Measurements from ENCODE around the gene FAM50A. TPM values are rescaled to one million over a fixed set of nuclear protein-coding genes. Genes with fewer than 3 reads are reported as not detected.

FAM50A gene
- total and polyA plus RNA-seq, 3 experiments from 2014 or later: 59.6 to 81.3 (median 79.5) TPM

- Histone ChIP-seq H3K4me3 (ENCODE audit: low read length) (no peak overlapping the region), H3K9me3 (ENCODE audit: low read length) (no peaks in the 10 kb centered on the region), H3K36me3 (ENCODE audit: insufficient read depth, low read length) (no peaks in the 10 kb centered on the region), H3K27ac (ENCODE audit: low read depth, low read length) (no peak overlapping the region), H3K4me1 (ENCODE audit: insufficient read depth, low read length) (no peaks in the 10 kb centered on the region), H3K27me3 (ENCODE audit: insufficient read depth, low read length, poor library complexity, severe bottlenecking) (no peaks in the 10 kb centered on the region)
- peak overlapping the region in 3 of 8 donors; percentile 0 to 83 (median 60) for H3K27ac Mint-ChIP-seq
- peaks cover 3 to 5% (median 4%) of the 10 kb centered on the region in 3 donors for H3K4me1 Mint-ChIP-seq
- H3K4me3 Mint-ChIP-seq: no peak overlapping the region
- ChIA-PET POLR2A (no interaction called here), CTCF (no interaction called here)
- H3K36me3 Mint-ChIP-seq: peaks cover 0 to 29% (median 0%) of the 10 kb centered on the region in 3 donors
- H3K9me3 Mint-ChIP-seq: no peaks in the 10 kb centered on the region
- DNase-seq: no peak
- peaks cover 0 to 7% of the 10 kb centered on the region in 2 donors for H3K27me3 Mint-ChIP-seq
These were observed 8.9 kb downstream of the FAM50A start for GRCh38 chrX:154452823-154453222.

- POLR2A ChIA-PET: interaction anchor here (0.8 to 1.1 kb wide), 4 partner anchors 14 to 29 kb away, joined by 3 to 4 read pairs (median 3); partner anchors contain the start of genes FAM50A and UBL4A
- peaks cover 0 to 6% of the 10 kb centered on the region in 2 donors for H3K27me3 Mint-ChIP-seq
- peaks cover 0 to 25% (median 2%) of the 10 kb centered on the region in 3 donors for H3K36me3 Mint-ChIP-seq
- H3K9me3 ChIP-seq (ENCODE audit: low read length): no peaks in the 10 kb centered on the region
- peaks cover 11 to 30% (median 18%) of the 10 kb centered on the region in 3 donors for H3K4me1 Mint-ChIP-seq
- no peaks in the 10 kb centered on the region for H3K27me3 ChIP-seq (ENCODE audit: insufficient read depth, low read length, poor library complexity, severe bottlenecking)
- no peaks in the 10 kb centered on the region for H3K9me3 Mint-ChIP-seq
- H3K4me3 Mint-ChIP-seq: peak overlapping the region; percentile 88 to 95 (median 92)
- CTCF ChIA-PET: interaction anchor here (1.2 to 1.4 kb wide), 2 partner anchors 28 to 59 kb away, joined by 3 read pairs; partner anchors contain the start of gene RPL10
- H3K27ac Mint-ChIP-seq: peak overlapping the region; percentile 88 to 98 (median 94)
- H3K27ac ChIP-seq (ENCODE audit: low read depth, low read length): peak overlapping the region; percentile 24
- H3K36me3 ChIP-seq (ENCODE audit: insufficient read depth, low read length): no peaks in the 10 kb centered on the region
- peak; percentile 47 to 79 (median 73) for DNase-seq
- H3K4me3 ChIP-seq (ENCODE audit: low read length): peak overlapping the region; percentile 26
- peaks cover 5% of the 10 kb centered on the region for H3K4me1 ChIP-seq (ENCODE audit: insufficient read depth, low read length)
These were observed 13.7 kb downstream of the FAM50A start for GRCh38 chrX:154457491-154458115.

GRCh38 chrX:154458116-154458953, 14.4 kb downstream of the FAM50A start, which contains the start of gene PLXNA3:
TSS of gene PLXNA3 (plus strand) at chrX:154458281. CDS start at chrX:154460184, 1,903 bp downstream.
- peak; percentile 57 to 81 (median 73) for DNase-seq
- H3K4me1 ChIP-seq (ENCODE audit: insufficient read depth, low read length): peaks cover 5% of the 10 kb centered on the region
- peak within 1 kb of the TSS; percentile 55 for H3K4me3 ChIP-seq (ENCODE audit: low read length)
- peaks cover 0 to 5% of the 10 kb centered on the region in 2 donors for H3K27me3 Mint-ChIP-seq
- H3K27me3 ChIP-seq (ENCODE audit: insufficient read depth, low read length, poor library complexity, severe bottlenecking): no peaks in the 10 kb centered on the region
- H3K4me1 Mint-ChIP-seq: peaks cover 14 to 34% (median 18%) of the 10 kb centered on the region in 3 donors
- ChIA-PET CTCF (interaction anchor here (1.2 to 1.4 kb wide), 3 partner anchors 27 to 60 kb away, joined by 3 to 4 read pairs (median 3); partner anchors contain the start of gene RPL10), POLR2A (interaction anchor here (0.6 to 1.4 kb wide), 6 partner anchors 14 to 30 kb away, joined by 3 to 4 read pairs (median 3); partner anchors contain the start of gene FAM50A)
- H3K9me3 ChIP-seq (ENCODE audit: low read length): no peaks in the 10 kb centered on the region
- peaks cover 0 to 25% (median 2%) of the 10 kb centered on the region in 3 donors for H3K36me3 Mint-ChIP-seq
- H3K9me3 Mint-ChIP-seq: no peaks in the 10 kb centered on the region
- peak within 1 kb of the TSS; percentile 54 for H3K27ac ChIP-seq (ENCODE audit: low read depth, low read length)
- H3K4me3 Mint-ChIP-seq: peak within 1 kb of the TSS; percentile 88 to 95 (median 92)
- H3K36me3 ChIP-seq (ENCODE audit: insufficient read depth, low read length): no peaks in the 10 kb centered on the region
- H3K27ac Mint-ChIP-seq: peak within 1 kb of the TSS; percentile 88 to 98 (median 94)

- Mint-ChIP-seq H3K36me3 (peaks cover 0 to 24% (median 2%) of the 10 kb centered on the region in 3 donors), H3K4me3 (peak overlapping the region; percentile 77 to 92 (median 83)), H3K9me3 (no peaks in the 10 kb centered on the region), H3K27me3 (peaks cover 0 to 4% of the 10 kb centered on the region in 2 donors), H3K27ac (peak overlapping the region; percentile 26 to 94 (median 54)), H3K4me1 (peaks cover 14 to 34% (median 18%) of the 10 kb centered on the region in 3 donors)
- Histone ChIP-seq H3K36me3 (ENCODE audit: insufficient read depth, low read length) (no peaks in the 10 kb centered on the region), H3K27ac (ENCODE audit: low read depth, low read length) (peak overlapping the region; percentile 54), H3K4me3 (ENCODE audit: low read length) (peak overlapping the region; percentile 55), H3K27me3 (ENCODE audit: insufficient read depth, low read length, poor library complexity, severe bottlenecking) (no peaks in the 10 kb centered on the region), H3K9me3 (ENCODE audit: low read length) (no peaks in the 10 kb centered on the region), H3K4me1 (ENCODE audit: insufficient read depth, low read length) (peaks cover 5% of the 10 kb centered on the region)
- POLR2A ChIA-PET: interaction anchor here (0.6 to 1.4 kb wide), 7 partner anchors 9 to 31 kb away, joined by 3 to 4 read pairs (median 3); partner anchors contain the start of genes FAM50A and SLC10A3
- no peak for DNase-seq
- CTCF ChIA-PET: interaction anchor here (1.3 kb wide), 1 partner anchor 60 kb away, joined by 4 read pairs; no protein-coding TSS in a partner anchor
These were observed 15.2 kb downstream of the FAM50A start for GRCh38 chrX:154458954-154459778.

- Mint-ChIP-seq H3K4me3 (peak overlapping the region in 5 of 7 donors; percentile 41 to 85 (median 64)), H3K27me3 (peaks cover 0 to 1% of the 10 kb centered on the region in 2 donors), H3K36me3 (peaks cover 0 to 25% (median 2%) of the 10 kb centered on the region in 3 donors), H3K4me1 (peaks cover 14 to 34% (median 18%) of the 10 kb centered on the region in 3 donors), H3K9me3 (no peaks in the 10 kb centered on the region), H3K27ac (no peak overlapping the region)
- peaks cover 5% of the 10 kb centered on the region for H3K4me1 ChIP-seq (ENCODE audit: insufficient read depth, low read length)
- DNase-seq: no peak
- H3K27ac ChIP-seq (ENCODE audit: low read depth, low read length): no peak overlapping the region
- ChIA-PET CTCF (interaction anchor here (1.3 kb wide), 1 partner anchor 61 kb away, joined by 4 read pairs; no protein-coding TSS in a partner anchor), POLR2A (interaction anchor here (0.8 to 1.4 kb wide), 3 partner anchors 8 to 31 kb away, joined by 3 to 4 read pairs (median 3); partner anchors contain the start of genes FAM50A and SLC10A3)
- no peaks in the 10 kb centered on the region for H3K27me3 ChIP-seq (ENCODE audit: insufficient read depth, low read length, poor library complexity, severe bottlenecking)
- H3K4me3 ChIP-seq (ENCODE audit: low read length): no peak overlapping the region
- no peaks in the 10 kb centered on the region for H3K9me3 ChIP-seq (ENCODE audit: low read length)
- no peaks in the 10 kb centered on the region for H3K36me3 ChIP-seq (ENCODE audit: insufficient read depth, low read length)
These were observed 15.9 kb downstream of the FAM50A start for GRCh38 chrX:154459832-154460231.

GRCh38 chrX:154460326-154460725, 16.4 kb downstream of the FAM50A start:
- DNase-seq: no peak
- CTCF ChIA-PET: no interaction called here

GRCh38 chrX:154462396-154462795, 18.5 kb downstream of the FAM50A start:
- ChIA-PET POLR2A (no interaction called here), CTCF (no interaction called here)
- Mint-ChIP-seq H3K4me1 (peaks cover 11 to 31% (median 16%) of the 10 kb centered on the region in 3 donors), H3K9me3 (no peaks in the 10 kb centered on the region), H3K4me3 (no peak overlapping the region), H3K27ac (peak overlapping the region in 1 of 8 donors; percentile 54), H3K36me3 (peaks cover 0 to 40% (median 2%) of the 10 kb centered on the region in 3 donors), H3K27me3 (peaks cover 0 to 1% of the 10 kb centered on the region in 2 donors)
- Histone ChIP-seq H3K4me1 (ENCODE audit: insufficient read depth, low read length) (peaks cover 5% of the 10 kb centered on the region), H3K27me3 (ENCODE audit: insufficient read depth, low read length, poor library complexity, severe bottlenecking) (no peaks in the 10 kb centered on the region), H3K36me3 (ENCODE audit: insufficient read depth, low read length) (no peaks in the 10 kb centered on the region), H3K27ac (ENCODE audit: low read depth, low read length) (no peak overlapping the region), H3K4me3 (ENCODE audit: low read length) (no peak overlapping the region), H3K9me3 (ENCODE audit: low read length) (no peaks in the 10 kb centered on the region)
- DNase-seq: no peak

More at GRCh38 chrX:154460326-154460725, 16.4 kb downstream of the FAM50A start:
- H3K27ac Mint-ChIP-seq: peak overlapping the region in 1 of 8 donors; percentile 75
- no peak overlapping the region for H3K27ac ChIP-seq (ENCODE audit: low read depth, low read length)
- H3K4me1 ChIP-seq (ENCODE audit: insufficient read depth, low read length): peaks cover 5% of the 10 kb centered on the region
- peaks cover 14 to 34% (median 18%) of the 10 kb centered on the region in 3 donors for H3K4me1 Mint-ChIP-seq
- no peak overlapping the region for H3K4me3 ChIP-seq (ENCODE audit: low read length)
- H3K9me3 Mint-ChIP-seq: no peaks in the 10 kb centered on the region
- H3K36me3 ChIP-seq (ENCODE audit: insufficient read depth, low read length): no peaks in the 10 kb centered on the region
- H3K27me3 ChIP-seq (ENCODE audit: insufficient read depth, low read length, poor library complexity, severe bottlenecking): no peaks in the 10 kb centered on the region
- peak overlapping the region in 3 of 7 donors; percentile 47 to 85 (median 64) for H3K4me3 Mint-ChIP-seq
- peaks cover 0 to 1% of the 10 kb centered on the region in 2 donors for H3K27me3 Mint-ChIP-seq
- no peaks in the 10 kb centered on the region for H3K9me3 ChIP-seq (ENCODE audit: low read length)
- peaks cover 0 to 29% (median 2%) of the 10 kb centered on the region in 3 donors for H3K36me3 Mint-ChIP-seq
- POLR2A ChIA-PET: no interaction called here
